Mucosa of descending colon (tissue), 3 donors: Measurements from ENCODE around the gene PRKCZ. TPM values are rescaled to one million over a fixed set of nuclear protein-coding genes. Genes with fewer than 3 reads are reported as not detected.

Experiments
- ATAC-seq: fragments of 200-7000 bp; cut with Tn5 transposase; one replicate; pipeline ENCODE4 v1.9.1; 2020; ENCODE audit warnings: mild to moderate bottlenecking, moderate library complexity
- DNase-seq, 3 donors: peaks; one replicate each; pipeline ENCODE4 v3.0.0-alpha.2; 2020
- H3K36me3 ChIP-seq: fragments of 200-600 bp; one replicate; pipeline ENCODE4 v1.8.0; 2021; ENCODE audit warnings: low read depth, mild to moderate bottlenecking
- H3K4me1 ChIP-seq: fragments of 200-600 bp; one replicate; pipeline ENCODE4 v1.8.0; 2021; ENCODE audit warnings: low read depth, mild to moderate bottlenecking
- H3K4me3 ChIP-seq: fragments of 200-600 bp; one replicate; pipeline ENCODE4 v1.8.0; 2021; ENCODE audit warnings: mild to moderate bottlenecking
- H3K9me3 ChIP-seq: fragments of 200-600 bp; one replicate; pipeline ENCODE4 v1.8.0; 2021; ENCODE audit warnings: mild to moderate bottlenecking
- intact Hi-C, 2 donors: fragments of 100-400 bp; cut with DNase I in 1 of 2; cut with micrococcal nuclease in 1 of 2; formaldehyde crosslinking; loops; one replicate each; pipeline versions ENCODE4 v1.11.0 to v1.11.1; 2022; cut with DNase I, micrococcal nuclease
- total RNA-seq, 3 donors: library from RNA; stranded (reverse); fragmentation: NEBNext Ultra II Directional in 2 of 3; extraction: Animal tissue kit (Norgen Biotek cat#: 25700) in 2 of 3; gene quantifications; one replicate each; pipeline versions ENCODE4 v1.2.1 to v1.2.4, GENCODE V29; 2021 to 2023
- TF ChIP-seq, protein P1 (sequence below): fragments of 200-600 bp; IDR thresholded peaks from one replicate; pipeline ENCODE4 v1.8.0; 2022; ENCODE audit warnings: antibody characterized with exemption, mild to moderate bottlenecking
- donor health status: DM: no; HTN: no; CAD: no; lungs with moderate emphysema.
- donor health status: DM: no; HTN: no; CAD: no.
- donor health status: DM: no; HTN: yes; CAD: no.

The PRKCZ gene
- total RNA-seq, 3 donors from 2014 or later = 38.9 to 80.2 (median 53.7) TPM

DNA sequence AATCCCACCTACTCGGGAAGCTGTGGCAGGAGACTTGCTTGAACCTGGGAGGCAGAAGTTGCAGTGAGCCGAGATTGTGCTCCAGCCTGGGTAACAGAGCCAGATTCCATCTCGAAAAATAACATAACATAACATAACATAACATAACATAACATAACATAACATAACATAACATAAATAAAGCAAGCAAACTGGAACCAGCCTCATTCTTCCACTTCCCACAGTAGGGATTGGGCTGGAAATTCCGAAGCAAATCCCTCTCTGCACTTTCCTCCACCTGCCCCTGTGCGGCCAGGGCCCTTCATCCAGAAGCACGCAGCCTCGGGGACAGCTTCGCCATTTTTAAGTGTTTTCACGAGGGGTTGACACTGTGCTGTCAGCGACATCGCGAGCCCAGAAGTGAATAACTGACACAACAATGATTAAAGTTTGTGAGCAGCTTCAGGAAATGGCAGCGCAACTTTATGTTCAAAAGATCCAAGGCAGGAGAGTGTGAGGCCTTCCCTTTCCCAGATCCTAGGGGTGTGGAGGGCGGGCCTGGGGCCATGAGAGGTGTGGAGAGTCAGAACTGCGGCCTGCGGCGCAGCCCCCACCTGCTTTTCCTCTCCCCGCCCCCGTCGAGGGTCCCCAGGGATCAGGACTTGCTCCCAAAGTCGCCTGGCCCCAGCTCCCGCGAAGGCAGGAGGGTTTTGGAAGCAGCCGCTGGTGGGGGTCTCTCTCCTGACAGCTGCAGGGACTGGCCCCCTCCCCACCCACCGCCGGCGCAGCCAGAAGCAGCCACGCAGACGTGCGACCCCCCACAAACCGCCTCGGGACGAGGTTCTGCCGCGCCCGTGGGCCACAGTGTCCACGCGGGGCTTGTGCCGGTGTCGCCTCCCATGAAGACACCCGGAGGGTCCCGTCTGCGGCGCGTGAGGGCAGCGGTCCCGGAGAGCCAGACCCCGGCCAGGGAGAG, 31.7 kb upstream of the PRKCZ start:
- H3K4me3 ChIP-seq = no peak overlapping the region
- DNase-seq (peak in 1 of 3 donors; percentile 41), ATAC-seq (no peak)
- peaks cover 5% of the 10 kb centered on the region for H3K4me1 ChIP-seq
- no peaks in the 10 kb centered on the region for H3K36me3 ChIP-seq
- H3K9me3 ChIP-seq = no peaks in the 10 kb centered on the region
- TF ChIP-seq, protein P1, sequence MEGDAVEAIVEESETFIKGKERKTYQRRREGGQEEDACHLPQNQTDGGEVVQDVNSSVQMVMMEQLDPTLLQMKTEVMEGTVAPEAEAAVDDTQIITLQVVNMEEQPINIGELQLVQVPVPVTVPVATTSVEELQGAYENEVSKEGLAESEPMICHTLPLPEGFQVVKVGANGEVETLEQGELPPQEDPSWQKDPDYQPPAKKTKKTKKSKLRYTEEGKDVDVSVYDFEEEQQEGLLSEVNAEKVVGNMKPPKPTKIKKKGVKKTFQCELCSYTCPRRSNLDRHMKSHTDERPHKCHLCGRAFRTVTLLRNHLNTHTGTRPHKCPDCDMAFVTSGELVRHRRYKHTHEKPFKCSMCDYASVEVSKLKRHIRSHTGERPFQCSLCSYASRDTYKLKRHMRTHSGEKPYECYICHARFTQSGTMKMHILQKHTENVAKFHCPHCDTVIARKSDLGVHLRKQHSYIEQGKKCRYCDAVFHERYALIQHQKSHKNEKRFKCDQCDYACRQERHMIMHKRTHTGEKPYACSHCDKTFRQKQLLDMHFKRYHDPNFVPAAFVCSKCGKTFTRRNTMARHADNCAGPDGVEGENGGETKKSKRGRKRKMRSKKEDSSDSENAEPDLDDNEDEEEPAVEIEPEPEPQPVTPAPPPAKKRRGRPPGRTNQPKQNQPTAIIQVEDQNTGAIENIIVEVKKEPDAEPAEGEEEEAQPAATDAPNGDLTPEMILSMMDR = no peak
- intact Hi-C loops = no loop called here

DNA sequence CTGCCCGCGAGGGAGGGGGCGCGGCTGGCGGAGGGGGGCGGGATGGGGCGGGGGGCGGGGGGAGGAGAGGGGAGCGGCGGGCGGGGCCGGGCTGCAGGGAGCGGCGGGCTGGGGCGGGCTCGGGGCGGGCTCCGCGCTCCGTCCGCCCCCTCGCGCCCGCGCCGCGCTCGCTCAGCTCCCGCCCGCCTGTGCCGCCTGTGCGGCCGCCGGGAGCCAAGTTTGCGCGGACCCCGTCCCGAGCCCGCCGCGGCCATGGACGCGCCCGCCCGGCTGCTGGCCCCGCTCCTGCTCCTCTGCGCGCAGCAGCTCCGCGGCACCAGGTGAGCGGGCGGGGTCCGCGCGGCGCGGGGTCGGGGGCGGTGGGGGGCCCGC, 31.1 kb upstream of the PRKCZ start, which contains the start of gene GABRD:
Gene GABRD (plus strand): TSS at position 174 of the 372 bp plus-strand sequence. CDS start 79 bp downstream, at position 253.
- no peaks in the 10 kb centered on the region for H3K9me3 ChIP-seq
- ATAC-seq (peak; percentile 47), DNase-seq (no peak)
- no peaks in the 10 kb centered on the region for H3K36me3 ChIP-seq
- TF ChIP-seq, protein P1 = no peak
- intact Hi-C loops = no loop called here
- no peak within 1 kb of the TSS for H3K4me3 ChIP-seq
- H3K4me1 ChIP-seq = peaks cover 5% of the 10 kb centered on the region

DNA sequence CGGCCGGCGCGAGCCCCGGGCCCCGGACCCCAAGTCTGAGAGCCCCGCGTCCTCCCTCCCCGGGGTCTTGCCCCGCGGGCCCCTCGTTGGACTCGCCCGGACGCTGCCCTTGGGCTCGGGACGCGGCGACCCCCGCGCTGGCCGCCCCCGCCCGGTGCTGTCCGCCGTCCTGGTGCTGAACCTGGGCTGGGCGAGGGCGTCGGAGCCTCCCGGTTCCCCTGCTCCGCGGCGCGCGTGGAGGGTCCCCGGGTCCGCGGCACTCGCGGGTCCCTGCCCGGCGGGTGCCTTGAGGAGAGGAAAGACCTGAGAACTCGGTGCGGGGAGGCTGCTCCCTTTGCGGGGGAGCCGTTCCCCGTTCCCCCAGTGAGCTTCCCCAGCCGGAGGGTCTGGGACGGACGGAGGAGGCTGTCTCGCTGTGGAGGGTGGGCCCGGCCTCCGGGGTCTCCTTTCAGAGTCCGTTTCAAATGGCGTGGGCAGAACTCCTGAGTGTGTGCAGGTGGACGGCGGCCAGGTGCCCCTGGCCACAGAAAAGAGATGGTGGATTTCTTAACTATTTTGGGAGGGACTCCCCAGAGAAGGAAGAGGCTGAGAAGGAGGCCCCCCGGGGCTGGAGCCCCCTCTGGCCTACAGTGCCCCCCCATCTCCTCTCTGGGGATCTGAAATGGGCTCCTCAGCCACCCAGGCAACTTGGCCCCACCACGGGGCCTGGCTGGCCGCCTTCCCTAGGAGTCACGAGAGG, 30.5 kb upstream of the PRKCZ start:
- no peak for DNase-seq
- Histone ChIP-seq H3K9me3 (no peaks in the 10 kb centered on the region), H3K4me3 (no peak overlapping the region), H3K4me1 (peaks cover 5% of the 10 kb centered on the region), H3K36me3 (no peaks in the 10 kb centered on the region)
- TF ChIP-seq, protein P1 = no peak
- intact Hi-C loops = no loop called here
- no peak for ATAC-seq

DNA sequence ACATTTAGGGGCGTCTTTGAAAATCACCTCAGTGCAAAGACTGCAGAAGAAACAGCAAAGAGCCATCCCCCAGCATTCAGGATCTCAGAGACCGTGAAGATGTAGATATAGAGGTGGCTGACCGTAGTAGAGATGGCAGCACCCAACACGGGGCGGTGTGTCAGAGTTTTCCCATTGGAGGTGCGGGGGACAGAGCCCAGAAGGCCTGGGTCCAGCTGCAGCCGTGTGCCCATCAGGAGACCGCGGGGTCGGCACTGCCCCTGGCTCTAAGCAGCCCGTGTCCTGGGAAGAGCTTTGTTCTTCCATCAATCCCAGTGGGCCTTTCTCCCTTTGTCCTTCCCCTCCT, 29.9 kb upstream of the PRKCZ start:
- intact Hi-C loops = no loop called here
- Histone ChIP-seq H3K9me3 (no peaks in the 10 kb centered on the region), H3K4me1 (peaks cover 5% of the 10 kb centered on the region), H3K36me3 (no peaks in the 10 kb centered on the region), H3K4me3 (no peak overlapping the region)
- TF ChIP-seq, protein P1 = no peak
- no peak for ATAC-seq
- DNase-seq = no peak

DNA sequence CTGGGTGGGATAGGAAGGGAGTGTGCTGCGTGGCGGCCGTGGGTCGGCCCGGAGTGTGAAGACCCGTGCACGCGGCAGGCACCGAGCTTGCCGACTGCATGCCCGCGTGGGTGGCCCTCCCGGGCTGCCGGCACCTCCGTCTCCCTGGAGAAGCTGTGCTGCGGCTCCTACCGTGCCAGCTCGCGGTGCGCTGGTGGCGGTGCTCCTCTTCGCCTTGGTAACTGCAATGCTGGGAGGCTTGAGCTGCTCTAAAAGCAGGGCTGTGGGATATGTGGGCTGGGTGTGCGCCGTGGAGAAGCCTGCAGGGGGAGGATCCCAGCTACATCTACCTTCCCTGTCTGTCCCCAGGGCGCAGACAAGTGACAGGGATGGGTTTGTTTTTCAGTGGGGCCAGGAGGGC, 28.7 kb upstream of the PRKCZ start:
- no peak for ATAC-seq
- H3K4me3 ChIP-seq = no peak overlapping the region
- TF ChIP-seq, protein P1 = no peak
- peaks cover 5% of the 10 kb centered on the region for H3K4me1 ChIP-seq
- H3K36me3 ChIP-seq = no peaks in the 10 kb centered on the region
- DNase-seq = no peak
- no peaks in the 10 kb centered on the region for H3K9me3 ChIP-seq
- intact Hi-C loops = no loop called here
